Type B pancreatic cell (in vitro differentiated cells): ENCODE results near the gene APOL4. TPM values are rescaled to one million over a fixed set of nuclear protein-coding genes. Genes with fewer than 3 reads are reported as not detected.
"Not testable (repeated sequence)": the region's sequence is repeated elsewhere in the genome, so short reads cannot be mapped to it uniquely, and the experiment has no call there.

Source experiments
- DNase-seq: peaks from one replicate; pipeline ENCODE4 v3.0.0; 2021; ENCODE audit warnings: mixed read lengths; ENCODE audit not compliant: unreplicated experiment; ENCODE audit errors: extremely low spot score
- H3K27ac Mint-ChIP-seq: 2 replicates; pipeline ENCODE4 v1.8.0; 2021; ENCODE audit warnings: mild to moderate bottlenecking, mixed read lengths
- H3K27me3 Mint-ChIP-seq: 2 replicates; pipeline ENCODE4 v1.8.0; 2021; ENCODE audit warnings: mixed read lengths
- H3K36me3 Mint-ChIP-seq: 2 replicates; pipeline ENCODE4 v1.8.0; 2021; ENCODE audit warnings: mixed read lengths
- H3K4me1 Mint-ChIP-seq: one replicate; pipeline ENCODE4 v1.8.0; 2021; ENCODE audit warnings: mixed read lengths; ENCODE audit not compliant: unreplicated experiment
- H3K4me3 Mint-ChIP-seq: 2 replicates; pipeline ENCODE4 v1.8.0; 2021; ENCODE audit warnings: mild to moderate bottlenecking, mixed read lengths
- H3K9me3 Mint-ChIP-seq: 2 replicates; pipeline ENCODE4 v1.8.0; 2021; ENCODE audit warnings: mixed read lengths
- CTCF ChIP-seq: fragments of 200-600 bp; sonication (generic); conservative IDR thresholded peaks from 2 replicates; pipeline ENCODE4 v1.5.0; 2021; ENCODE audit warnings: antibody characterized with exemption, mild to moderate bottlenecking
- total RNA-seq: library from RNA; stranded (reverse); gene quantifications from 2 replicates; pipeline ENCODE4 v1.2.1, GENCODE V29; 2021; ENCODE audit warnings: low replicate concordance

Gene APOL4
- total RNA-seq, 1 donor from 2014 or later: 1.4 TPM

GRCh38 chr22:36162127-36163034 is 39.2 kb downstream of the APOL4 start:
- Mint-ChIP-seq H3K4me3 (no peak overlapping the region), H3K9me3 (no peaks in the 10 kb centered on the region), H3K4me1 (peaks cover 14% of the 10 kb centered on the region), H3K27ac (no peak overlapping the region), H3K36me3 (no peaks in the 10 kb centered on the region), H3K27me3 (no peaks in the 10 kb centered on the region)
- DNase-seq: no peak
- no peak for TF ChIP-seq CTCF

- H3K9me3 Mint-ChIP-seq, H3K4me3 Mint-ChIP-seq, H3K27me3 Mint-ChIP-seq, DNase-seq, H3K27ac Mint-ChIP-seq, H3K36me3 Mint-ChIP-seq: not testable (repeated sequence)
- H3K4me1 Mint-ChIP-seq: peaks cover 20% of the 10 kb centered on the region
Measured at GRCh38 chr22:36161793-36162126, 39.8 kb downstream of the APOL4 start.

GRCh38 chr22:36160499-36160942 is 41.1 kb downstream of the APOL4 start, which contains the start of gene APOL3:
APOL3 (minus strand) TSS chr22:36160755; CDS start chr22:36149055, 11,700 bp downstream.
- Mint-ChIP-seq H3K9me3 (no peaks in the 10 kb centered on the region), H3K36me3 (no peaks in the 10 kb centered on the region), H3K27ac (no peak within 1 kb of the TSS), H3K27me3 (no peaks in the 10 kb centered on the region), H3K4me3 (no peak within 1 kb of the TSS), H3K4me1 (peaks cover 27% of the 10 kb centered on the region)
- no peak for DNase-seq
- no peak for TF ChIP-seq CTCF

GRCh38 chr22:36156515-36157419 is 44.8 kb downstream of the APOL4 start:
- no peak for DNase-seq
- no peaks in the 10 kb centered on the region for H3K27me3 Mint-ChIP-seq
- TF ChIP-seq CTCF: no peak
- peak overlapping the region; percentile 79 for H3K27ac Mint-ChIP-seq
- peaks cover 5% of the 10 kb centered on the region for H3K9me3 Mint-ChIP-seq
- H3K4me3 Mint-ChIP-seq: peak overlapping the region; percentile 66
- peaks cover 4% of the 10 kb centered on the region for H3K36me3 Mint-ChIP-seq
- H3K4me1 Mint-ChIP-seq: peaks cover 42% of the 10 kb centered on the region

GRCh38 chr22:36156119-36156514 is 45.5 kb downstream of the APOL4 start:
- Mint-ChIP-seq H3K9me3 (peaks cover 8% of the 10 kb centered on the region), H3K36me3 (peaks cover 4% of the 10 kb centered on the region), H3K27ac (peak overlapping the region; percentile 69), H3K4me3 (no peak overlapping the region), H3K4me1 (peaks cover 42% of the 10 kb centered on the region), H3K27me3 (no peaks in the 10 kb centered on the region)
- no peak for DNase-seq
- TF ChIP-seq CTCF: no peak

GRCh38 chr22:36155702-36156101 is 45.9 kb downstream of the APOL4 start:
- Mint-ChIP-seq H3K27ac (no peak overlapping the region), H3K9me3 (peaks cover 8% of the 10 kb centered on the region), H3K27me3 (no peaks in the 10 kb centered on the region), H3K4me3 (no peak overlapping the region), H3K4me1 (peaks cover 40% of the 10 kb centered on the region), H3K36me3 (peaks cover 4% of the 10 kb centered on the region)
- DNase-seq: no peak
- TF ChIP-seq CTCF: no peak
